DMS53 treated with DMSO at 0.1 percent for 48 hours (cell line): Measurements from ENCODE around the gene ITSN1.

Source experiments
- DNase-seq: peaks from one replicate; lab custom pipeline; 2025; ENCODE audit not compliant: unreplicated experiment; lab: John Stamatoyannopoulos, UW

The ITSN1 gene

GRCh38 chr21:33881689-33882440, 239.6 kb downstream of the ITSN1 start:
- no peak for DNase-seq

- no peak for DNase-seq
Measured at GRCh38 chr21:33883118-33883517, 240.8 kb downstream of the ITSN1 start.

- no peak for DNase-seq
Measured at GRCh38 chr21:33884376-33885171, 242.3 kb downstream of the ITSN1 start.

GRCh38 chr21:33885172-33885514, 242.8 kb downstream of the ITSN1 start:
- DNase-seq, result no peak

- no peak for DNase-seq
Measured at GRCh38 chr21:33886321-33886720, 244.0 kb downstream of the ITSN1 start.

GRCh38 chr21:33890187-33890586, 247.9 kb downstream of the ITSN1 start:
- DNase-seq, result no peak

GRCh38 chr21:33892853-33893252, 250.6 kb downstream of the ITSN1 start:
- DNase-seq, result no peak

- DNase-seq, result no peak
Measured at GRCh38 chr21:33893917-33894316, 251.6 kb downstream of the ITSN1 start.

- peak; percentile 50 for DNase-seq
Measured at GRCh38 chr21:33894736-33895288, 252.5 kb downstream of the ITSN1 start.

- no peak for DNase-seq
Measured at GRCh38 chr21:33895356-33895755, 253.1 kb downstream of the ITSN1 start.

- no peak for DNase-seq
Measured at GRCh38 chr21:33896691-33897090, 254.4 kb downstream of the ITSN1 start.

GRCh38 chr21:33897098-33897497, 254.8 kb downstream of the ITSN1 start:
- DNase-seq, result no peak

GRCh38 chr21:33897739-33898138, 255.4 kb downstream of the ITSN1 start:
- no peak for DNase-seq

GRCh38 chr21:33898586-33898985, 256.3 kb downstream of the ITSN1 start:
- no peak for DNase-seq

GRCh38 chr21:33899199-33899598, 256.9 kb downstream of the ITSN1 start:
- DNase-seq, result no peak

GRCh38 chr21:33901412-33902288, 259.3 kb downstream of the ITSN1 start:
- peak; percentile 34 for DNase-seq

GRCh38 chr21:33902349-33902748, 260.0 kb downstream of the ITSN1 start:
- no peak for DNase-seq

- DNase-seq, result no peak
Measured at GRCh38 chr21:33904041-33904440, 261.7 kb downstream of the ITSN1 start.

- DNase-seq, result no peak
Measured at GRCh38 chr21:33908760-33909159, 266.5 kb downstream of the ITSN1 start.

- no peak for DNase-seq
Measured at GRCh38 chr21:33909756-33910155, 267.5 kb downstream of the ITSN1 start.

- no peak for DNase-seq
Measured at GRCh38 chr21:33914188-33914587, 271.9 kb downstream of the ITSN1 start.
